Measurements from ENCODE around the gene PTGDR.
A peak's percentile ranks its signal among the peaks of the same experiment; 100 is the strongest.

The PTGDR gene

DNA sequence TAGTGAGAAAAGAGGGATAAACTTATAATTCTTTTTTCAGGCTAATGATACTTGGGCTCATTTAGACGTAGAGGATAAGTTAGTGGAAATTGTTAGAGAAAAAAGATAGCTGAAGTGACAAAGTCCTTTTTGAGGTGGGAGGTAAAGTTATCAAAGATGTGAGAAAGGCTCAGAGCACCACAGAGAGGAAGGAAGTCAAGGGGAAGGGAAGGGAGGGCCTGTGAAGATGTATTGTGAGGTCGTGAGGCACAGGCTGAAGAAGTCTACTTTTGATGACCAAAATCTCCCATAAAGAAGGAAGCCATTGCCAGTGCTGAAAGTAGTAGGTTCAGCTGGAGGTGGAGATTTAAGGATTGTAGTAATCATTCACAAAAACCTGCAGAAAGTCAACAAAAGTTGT, 19.4 kb upstream of the PTGDR start:
- Histone ChIP-seq H3K4me1 (ENCODE audit: insufficient read depth, low read length) (peaks cover 8% of the 10 kb centered on the region; the same call in 1 of the 2 replicates), H3K9me3 (ENCODE audit: control insufficient read depth, insufficient read depth, low read length) (no peaks in the 10 kb centered on the region), H3K36me3 (ENCODE audit: insufficient read depth, low read length) (no peaks in the 10 kb centered on the region), H3K9ac (ENCODE audit: low read depth, low read length) (no peak overlapping the region)

DNA sequence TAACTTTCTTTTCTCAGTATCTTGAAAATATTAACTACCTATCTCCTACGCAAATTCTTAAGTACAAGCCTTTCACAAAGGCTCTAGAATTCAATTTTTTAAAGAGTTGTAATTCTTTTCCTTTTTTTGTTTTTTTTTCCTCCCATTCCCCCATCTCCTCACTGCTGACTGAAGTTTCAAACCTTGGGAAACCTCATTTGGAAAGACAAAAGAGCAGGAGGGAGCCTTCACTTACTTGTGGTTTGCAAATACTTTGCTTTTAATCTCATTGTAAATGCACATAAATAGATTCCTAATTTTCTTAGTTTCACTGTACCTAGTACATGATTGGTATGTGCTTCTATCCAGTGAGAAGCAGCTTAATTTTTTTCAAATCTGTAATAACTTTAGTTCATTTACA, 15.8 kb upstream of the PTGDR start:
- no peaks in the 10 kb centered on the region for H3K9me3 ChIP-seq (ENCODE audit: control insufficient read depth, insufficient read depth, low read length)
- no peak overlapping the region for H3K9ac ChIP-seq (ENCODE audit: low read depth, low read length)
- peaks cover 8% of the 10 kb centered on the region; the same call in 1 of the 2 replicates for H3K4me1 ChIP-seq (ENCODE audit: insufficient read depth, low read length)
- H3K36me3 ChIP-seq (ENCODE audit: insufficient read depth, low read length), result no peaks in the 10 kb centered on the region

DNA sequence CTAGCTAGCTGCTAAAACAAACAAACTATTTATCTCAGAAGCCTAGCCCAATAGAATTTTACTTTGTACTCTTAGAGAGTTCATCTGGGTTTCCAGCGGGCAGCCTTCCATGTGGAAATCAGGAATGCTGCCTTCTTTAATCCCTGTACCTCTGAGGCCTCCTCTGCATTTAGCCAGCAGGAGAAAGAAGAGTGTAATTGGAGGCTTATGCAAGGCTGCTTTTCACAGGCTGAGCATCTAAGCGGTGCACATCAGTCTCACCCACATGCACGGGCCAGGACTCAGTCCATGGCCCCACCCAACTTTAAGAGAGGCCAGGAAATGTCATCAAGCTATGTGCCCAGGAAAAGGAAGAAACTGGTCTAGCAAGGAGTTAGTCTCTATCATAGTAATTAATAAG, 14.0 kb upstream of the PTGDR start:
- Histone ChIP-seq H3K9me3 (ENCODE audit: control insufficient read depth, insufficient read depth, low read length) (no peaks in the 10 kb centered on the region), H3K9ac (ENCODE audit: low read depth, low read length) (no peak overlapping the region), H3K4me1 (ENCODE audit: insufficient read depth, low read length) (peaks cover 8% of the 10 kb centered on the region; the same call in 1 of the 2 replicates), H3K36me3 (ENCODE audit: insufficient read depth, low read length) (no peaks in the 10 kb centered on the region)

DNA sequence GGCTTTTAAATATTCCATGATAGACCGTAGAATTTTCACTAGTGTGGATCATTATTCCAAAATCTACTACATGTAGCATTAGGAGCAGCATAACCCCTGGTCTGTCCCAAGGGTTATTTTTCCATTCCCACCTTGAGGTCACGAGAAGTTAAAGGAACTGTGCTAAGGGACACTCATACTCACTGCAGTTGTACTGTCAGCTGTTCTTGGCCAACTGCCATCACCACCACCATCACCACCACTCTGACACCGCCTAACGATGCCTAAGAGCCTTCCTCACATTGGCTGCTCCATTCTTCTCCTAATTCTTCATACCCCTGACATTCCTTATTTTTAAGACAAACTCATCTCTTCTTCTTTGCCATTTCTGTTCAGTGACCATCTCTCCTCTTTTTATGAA, 13.4 kb upstream of the PTGDR start:
- Histone ChIP-seq H3K4me1 (ENCODE audit: insufficient read depth, low read length) (peaks cover 8% of the 10 kb centered on the region; the same call in 1 of the 2 replicates), H3K9me3 (ENCODE audit: control insufficient read depth, insufficient read depth, low read length) (no peaks in the 10 kb centered on the region), H3K9ac (ENCODE audit: low read depth, low read length) (no peak overlapping the region), H3K36me3 (ENCODE audit: insufficient read depth, low read length) (no peaks in the 10 kb centered on the region)

DNA sequence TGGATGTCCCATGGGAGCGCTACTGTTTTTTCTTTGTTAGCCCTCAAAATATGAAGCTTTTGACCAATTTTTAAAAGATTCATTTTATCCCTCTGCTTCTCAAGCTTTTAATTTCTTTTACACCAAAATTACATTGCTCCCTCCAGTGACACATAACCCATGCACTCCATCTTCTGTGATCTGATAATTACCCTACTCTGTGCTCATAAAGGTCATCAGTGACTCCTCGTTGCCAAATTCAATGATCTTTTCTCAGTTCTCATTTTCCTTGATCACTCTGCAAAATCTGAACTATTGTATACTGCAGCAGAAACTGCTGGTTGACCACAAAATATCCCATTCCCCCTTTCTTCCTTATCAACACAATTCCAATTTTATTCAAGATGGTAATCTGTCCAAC, 8.7 kb upstream of the PTGDR start:
- H3K4me1 ChIP-seq (ENCODE audit: insufficient read depth, low read length), result no peaks in the 10 kb centered on the region
- H3K9me3 ChIP-seq (ENCODE audit: control insufficient read depth, insufficient read depth, low read length), result no peaks in the 10 kb centered on the region
- no peaks in the 10 kb centered on the region for H3K36me3 ChIP-seq (ENCODE audit: insufficient read depth, low read length)
- no peak overlapping the region for H3K9ac ChIP-seq (ENCODE audit: low read depth, low read length)

DNA sequence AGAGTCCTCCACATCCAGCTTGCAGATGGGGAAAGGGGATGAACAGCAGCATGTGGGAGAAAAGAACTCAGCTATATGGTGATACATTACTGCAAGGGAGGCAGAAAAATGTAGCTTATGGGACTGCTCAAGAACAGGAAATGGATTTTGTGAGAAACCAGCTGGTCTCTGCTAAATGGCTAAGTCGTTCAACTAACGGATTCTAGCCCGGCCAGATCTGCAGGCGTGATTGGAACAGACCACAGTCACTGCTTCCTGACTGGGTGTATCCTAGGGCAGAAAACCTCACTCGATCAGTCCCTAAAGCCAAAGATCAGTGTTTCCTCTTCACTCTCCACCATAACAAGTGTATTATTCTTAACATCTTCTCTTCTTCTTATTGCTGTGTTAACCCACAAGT, 8.1 kb upstream of the PTGDR start:
- no peak overlapping the region for H3K9ac ChIP-seq (ENCODE audit: low read depth, low read length)
- no peaks in the 10 kb centered on the region for H3K36me3 ChIP-seq (ENCODE audit: insufficient read depth, low read length)
- no peaks in the 10 kb centered on the region for H3K9me3 ChIP-seq (ENCODE audit: control insufficient read depth, insufficient read depth, low read length)
- no peaks in the 10 kb centered on the region for H3K4me1 ChIP-seq (ENCODE audit: insufficient read depth, low read length)

DNA sequence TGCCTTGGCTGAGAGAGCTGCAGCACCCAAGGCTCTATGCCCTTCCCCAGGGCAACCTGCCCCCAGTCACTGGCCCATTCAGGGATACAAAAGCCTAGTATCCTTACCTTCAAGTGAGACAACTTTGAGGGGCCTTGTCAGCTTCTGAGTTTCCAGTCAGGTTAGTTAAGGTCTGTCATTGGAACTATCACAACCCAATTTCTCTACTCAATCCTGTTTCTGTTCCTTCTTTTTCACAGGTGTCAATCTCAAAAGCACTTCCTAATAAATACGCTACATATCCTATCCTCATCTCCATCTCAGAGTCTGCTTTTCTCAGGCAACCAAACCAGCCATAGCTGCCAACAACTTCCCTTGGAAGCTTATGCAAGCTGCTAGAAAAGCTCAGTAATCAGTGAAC, 4.9 kb upstream of the PTGDR start:
- Histone ChIP-seq H3K9me3 (ENCODE audit: control insufficient read depth, insufficient read depth, low read length) (no peaks in the 10 kb centered on the region), H3K36me3 (ENCODE audit: insufficient read depth, low read length) (no peaks in the 10 kb centered on the region), H3K9ac (ENCODE audit: low read depth, low read length) (no peak overlapping the region), H3K4me1 (ENCODE audit: insufficient read depth, low read length) (no peaks in the 10 kb centered on the region; the same call in none of the 2 replicates)

DNA sequence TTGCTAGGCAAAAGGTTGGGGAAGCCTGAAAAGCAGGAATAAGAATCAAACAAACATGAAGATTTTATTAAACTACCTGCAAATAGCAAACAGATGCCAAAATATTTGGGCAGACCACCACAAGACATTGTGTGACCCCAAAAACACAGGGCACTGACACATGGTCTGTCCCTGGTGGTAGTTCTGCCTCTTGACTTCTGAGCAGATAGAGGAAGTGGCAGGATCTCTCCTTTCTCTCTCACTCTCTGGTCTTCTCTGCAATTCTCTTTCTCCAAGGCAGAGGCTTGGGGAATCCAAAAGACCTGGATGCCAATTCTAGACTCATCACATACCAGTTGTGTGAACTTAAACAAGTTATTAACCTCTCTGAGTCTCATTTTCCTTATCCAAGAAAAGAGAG, 4.3 kb upstream of the PTGDR start:
- Histone ChIP-seq H3K9me3 (ENCODE audit: control insufficient read depth, insufficient read depth, low read length) (no peaks in the 10 kb centered on the region), H3K36me3 (ENCODE audit: insufficient read depth, low read length) (no peaks in the 10 kb centered on the region), H3K4me1 (ENCODE audit: insufficient read depth, low read length) (no peaks in the 10 kb centered on the region; the same call in none of the 2 replicates)

DNA sequence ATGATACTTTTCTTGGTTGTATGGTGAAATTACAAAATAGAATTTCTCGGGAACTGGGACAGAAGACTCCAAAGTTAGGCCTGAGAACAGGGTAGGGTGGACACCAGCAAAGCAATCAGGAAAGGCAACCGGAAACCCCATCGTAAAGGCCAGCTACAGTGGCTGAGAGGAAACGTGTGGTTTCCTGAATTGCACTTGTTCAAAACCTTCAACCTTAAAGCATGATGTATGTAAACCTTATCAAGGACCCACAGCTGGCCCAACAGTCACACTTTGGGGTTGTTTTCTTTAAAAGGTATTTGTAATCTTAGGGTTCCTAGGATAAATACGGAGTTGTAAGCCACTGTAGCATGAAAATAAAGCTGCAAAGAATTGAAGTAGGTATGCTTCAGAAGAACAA, 2.2 kb upstream of the PTGDR start:
- no peaks in the 10 kb centered on the region for H3K9me3 ChIP-seq (ENCODE audit: control insufficient read depth, insufficient read depth, low read length)
- H3K36me3 ChIP-seq (ENCODE audit: insufficient read depth, low read length), result no peaks in the 10 kb centered on the region
- no peak overlapping the region for H3K9ac ChIP-seq (ENCODE audit: low read depth, low read length)
- no peaks in the 10 kb centered on the region; the same call in none of the 2 replicates for H3K4me1 ChIP-seq (ENCODE audit: insufficient read depth, low read length)

More for the DNA sequence above, 4.3 kb upstream of the PTGDR start:
- H3K9ac ChIP-seq (ENCODE audit: low read depth, low read length), result no peak overlapping the region

DNA sequence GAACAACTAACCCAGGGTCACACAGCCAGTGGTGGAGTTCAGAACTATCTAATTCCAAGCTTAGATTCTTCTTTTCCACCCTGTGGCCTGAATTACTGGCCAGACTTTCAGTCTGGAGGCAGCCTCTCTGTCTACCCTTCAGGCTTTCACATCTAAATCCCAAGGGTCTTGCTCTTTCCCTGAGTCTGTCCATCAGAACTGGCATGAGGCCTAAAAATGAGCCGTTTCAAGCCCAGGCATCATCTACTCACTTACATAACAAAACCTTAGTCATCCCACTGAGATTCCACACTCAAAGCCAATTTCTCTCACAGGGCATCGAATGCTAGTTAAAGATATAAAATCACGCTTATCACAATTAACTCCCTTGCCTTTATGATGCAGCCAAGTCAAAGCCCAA, 1.3 kb upstream of the PTGDR start:
- H3K9me3 ChIP-seq (ENCODE audit: control insufficient read depth, insufficient read depth, low read length), result no peaks in the 10 kb centered on the region
- H3K36me3 ChIP-seq (ENCODE audit: insufficient read depth, low read length), result no peaks in the 10 kb centered on the region
- H3K4me1 ChIP-seq (ENCODE audit: insufficient read depth, low read length), result no peaks in the 10 kb centered on the region; the same call in none of the 2 replicates
- no peak overlapping the region for H3K9ac ChIP-seq (ENCODE audit: low read depth, low read length)

DNA sequence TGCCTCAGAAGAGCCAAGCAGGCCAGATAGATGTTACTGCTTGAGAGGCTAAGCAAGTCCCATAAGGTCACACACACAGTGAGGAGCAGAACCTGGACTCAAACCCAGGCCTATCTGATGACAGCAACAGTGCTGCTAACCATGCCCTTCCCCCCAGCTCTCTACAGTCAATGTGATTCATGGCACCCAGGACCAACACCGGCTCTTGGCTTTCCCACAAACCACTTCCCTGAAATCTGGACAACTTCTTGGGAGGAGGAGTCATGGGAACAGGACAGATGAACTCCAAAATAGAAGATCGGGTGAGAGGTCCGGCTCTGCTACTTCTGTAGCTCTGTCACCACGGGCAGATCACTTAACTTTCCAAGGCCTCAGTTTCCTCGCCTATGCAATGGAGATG, 716 bp upstream of the PTGDR start:
- no peaks in the 10 kb centered on the region for H3K9me3 ChIP-seq (ENCODE audit: control insufficient read depth, insufficient read depth, low read length)
- no peak overlapping the region for H3K9ac ChIP-seq (ENCODE audit: low read depth, low read length)

DNA sequence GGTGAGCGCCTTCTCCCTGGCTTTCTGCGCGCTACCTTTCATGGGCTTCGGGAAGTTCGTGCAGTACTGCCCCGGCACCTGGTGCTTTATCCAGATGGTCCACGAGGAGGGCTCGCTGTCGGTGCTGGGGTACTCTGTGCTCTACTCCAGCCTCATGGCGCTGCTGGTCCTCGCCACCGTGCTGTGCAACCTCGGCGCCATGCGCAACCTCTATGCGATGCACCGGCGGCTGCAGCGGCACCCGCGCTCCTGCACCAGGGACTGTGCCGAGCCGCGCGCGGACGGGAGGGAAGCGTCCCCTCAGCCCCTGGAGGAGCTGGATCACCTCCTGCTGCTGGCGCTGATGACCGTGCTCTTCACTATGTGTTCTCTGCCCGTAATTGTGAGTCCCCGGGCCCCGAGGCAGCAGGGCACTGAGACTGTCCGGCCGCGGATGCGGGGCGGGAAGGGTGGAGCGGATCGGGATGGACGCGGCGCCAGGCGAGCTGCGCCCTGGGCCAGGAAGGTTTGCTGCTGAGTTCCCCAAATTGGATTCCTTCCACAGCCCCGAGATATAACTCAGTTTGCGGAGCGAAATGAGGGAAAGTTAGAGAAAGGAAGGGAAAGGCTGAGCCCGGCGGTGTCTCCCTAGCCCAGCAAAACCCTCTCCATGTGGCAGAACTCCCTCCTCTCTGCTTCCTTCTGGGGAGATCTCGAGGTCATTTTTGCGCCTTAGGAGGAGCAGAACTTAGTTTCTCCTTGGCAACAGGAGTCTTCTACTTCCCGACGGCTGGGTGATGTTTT, 972 bp downstream of the PTGDR start:
- peak overlapping the region; percentile 54 for H3K9ac ChIP-seq (ENCODE audit: low read depth, low read length)

More for the DNA sequence above, 716 bp upstream of the PTGDR start:
- Histone ChIP-seq H3K36me3 (ENCODE audit: insufficient read depth, low read length) (no peaks in the 10 kb centered on the region), H3K4me1 (ENCODE audit: insufficient read depth, low read length) (no peaks in the 10 kb centered on the region; the same call in none of the 2 replicates)

DNA sequence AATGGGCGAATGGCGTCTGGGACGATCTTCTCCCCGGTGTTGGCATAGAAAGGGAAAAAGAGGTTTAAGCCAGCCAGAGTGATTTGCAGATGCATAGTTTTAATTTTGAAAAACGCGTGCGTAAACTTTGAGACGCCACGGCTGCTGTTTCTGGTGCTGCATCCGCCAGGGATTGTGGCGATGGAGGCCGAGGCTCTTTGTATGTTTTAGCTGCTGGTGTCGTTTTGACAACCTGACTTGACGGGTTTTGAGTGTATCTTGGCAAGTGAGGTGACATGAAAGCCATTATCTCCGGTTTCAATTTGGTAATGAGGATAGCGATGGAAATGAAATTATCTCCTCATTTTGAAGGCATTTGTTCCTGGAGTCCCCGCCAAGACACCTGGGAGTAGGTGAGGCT, 1.6 kb downstream of the PTGDR start:
- H3K9ac ChIP-seq (ENCODE audit: low read depth, low read length), result peak overlapping the region; percentile 54; the same call in 1 of the 2 replicates
- no peaks in the 10 kb centered on the region; the same call in none of the 2 replicates for H3K4me1 ChIP-seq (ENCODE audit: insufficient read depth, low read length)
- H3K9me3 ChIP-seq (ENCODE audit: control insufficient read depth, insufficient read depth, low read length), result no peaks in the 10 kb centered on the region
- H3K36me3 ChIP-seq (ENCODE audit: insufficient read depth, low read length), result no peaks in the 10 kb centered on the region

More for the DNA sequence above, 972 bp downstream of the PTGDR start:
- H3K36me3 ChIP-seq (ENCODE audit: insufficient read depth, low read length), result no peaks in the 10 kb centered on the region
- H3K9me3 ChIP-seq (ENCODE audit: control insufficient read depth, insufficient read depth, low read length), result no peaks in the 10 kb centered on the region
- H3K4me1 ChIP-seq (ENCODE audit: insufficient read depth, low read length), result no peaks in the 10 kb centered on the region; the same call in none of the 2 replicates

DNA sequence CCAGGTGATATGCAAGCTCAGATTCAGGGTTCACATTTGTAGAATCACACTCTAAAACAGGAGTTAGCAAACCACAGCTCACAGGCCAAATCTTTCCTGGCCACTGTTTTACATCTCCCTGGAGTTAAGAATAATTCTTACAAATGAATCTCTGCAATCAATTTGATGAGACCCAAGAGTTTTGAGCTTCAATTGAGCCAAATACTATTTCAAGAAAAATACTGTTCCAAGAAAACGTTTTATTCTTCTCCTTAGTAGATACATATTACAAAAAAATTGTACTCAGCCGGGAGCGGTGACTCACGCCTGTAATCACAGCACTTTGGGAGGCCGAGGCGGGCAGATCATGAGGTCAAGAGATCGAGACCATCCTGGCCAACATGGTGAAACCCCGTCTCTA, 2.5 kb downstream of the PTGDR start:
- no peak overlapping the region for H3K9ac ChIP-seq (ENCODE audit: low read depth, low read length)
- H3K4me1 ChIP-seq (ENCODE audit: insufficient read depth, low read length), result no peaks in the 10 kb centered on the region; the same call in none of the 2 replicates
- no peaks in the 10 kb centered on the region for H3K36me3 ChIP-seq (ENCODE audit: insufficient read depth, low read length)
- H3K9me3 ChIP-seq (ENCODE audit: control insufficient read depth, insufficient read depth, low read length), result no peaks in the 10 kb centered on the region

DNA sequence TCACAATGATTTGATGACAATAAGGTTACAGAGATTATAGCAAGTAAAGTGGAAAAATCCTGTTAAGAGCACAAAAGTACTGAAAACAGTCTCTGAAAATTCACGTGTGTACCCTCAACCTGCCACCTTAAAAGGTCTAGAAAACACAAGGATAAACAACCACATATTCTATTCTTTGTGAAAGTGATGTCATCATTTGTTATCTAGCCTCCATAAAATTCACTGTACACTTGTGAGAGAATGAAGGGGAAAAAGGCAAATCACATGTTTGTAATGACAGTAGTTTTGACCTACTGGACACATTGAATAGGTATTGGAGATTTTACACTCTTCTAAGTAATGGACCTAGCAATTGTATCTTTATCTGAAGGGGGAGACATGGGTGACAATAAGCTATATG, 4.0 kb downstream of the PTGDR start:
- no peak overlapping the region for H3K9ac ChIP-seq (ENCODE audit: low read depth, low read length)
- no peaks in the 10 kb centered on the region for H3K9me3 ChIP-seq (ENCODE audit: control insufficient read depth, insufficient read depth, low read length)
- no peaks in the 10 kb centered on the region for H3K36me3 ChIP-seq (ENCODE audit: insufficient read depth, low read length)
- H3K4me1 ChIP-seq (ENCODE audit: insufficient read depth, low read length), result no peaks in the 10 kb centered on the region; the same call in none of the 2 replicates

All from ES-I3 (cell line).